ENCODE results near the gene MSH2.
"Not testable (repeated sequence)": the region's sequence is repeated elsewhere in the genome, so short reads cannot be mapped to it uniquely, and the experiment has no call there.

DNA sequence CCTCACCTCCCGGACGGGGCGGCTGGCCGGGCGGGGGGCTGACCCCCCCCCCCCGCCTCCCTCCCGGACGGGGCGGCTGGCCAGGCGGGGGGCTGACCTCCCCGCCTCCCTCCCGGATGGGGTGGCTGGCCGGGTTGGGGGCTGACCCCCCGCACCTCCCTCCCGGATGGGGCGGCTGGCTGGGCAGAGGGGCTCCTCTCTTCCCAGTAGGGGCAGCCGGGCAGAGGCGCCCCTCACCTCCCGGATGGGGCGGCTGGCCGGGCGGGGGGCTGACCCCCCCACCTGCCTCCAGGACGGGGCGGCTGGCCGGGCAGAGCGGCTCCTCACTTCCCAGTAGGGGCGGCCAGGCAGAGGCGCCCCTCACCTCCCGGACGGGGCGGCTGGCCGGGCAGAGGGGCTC, 30.1 kb downstream of the MSH2 start:
- TF ChIP-seq, protein P1, sequence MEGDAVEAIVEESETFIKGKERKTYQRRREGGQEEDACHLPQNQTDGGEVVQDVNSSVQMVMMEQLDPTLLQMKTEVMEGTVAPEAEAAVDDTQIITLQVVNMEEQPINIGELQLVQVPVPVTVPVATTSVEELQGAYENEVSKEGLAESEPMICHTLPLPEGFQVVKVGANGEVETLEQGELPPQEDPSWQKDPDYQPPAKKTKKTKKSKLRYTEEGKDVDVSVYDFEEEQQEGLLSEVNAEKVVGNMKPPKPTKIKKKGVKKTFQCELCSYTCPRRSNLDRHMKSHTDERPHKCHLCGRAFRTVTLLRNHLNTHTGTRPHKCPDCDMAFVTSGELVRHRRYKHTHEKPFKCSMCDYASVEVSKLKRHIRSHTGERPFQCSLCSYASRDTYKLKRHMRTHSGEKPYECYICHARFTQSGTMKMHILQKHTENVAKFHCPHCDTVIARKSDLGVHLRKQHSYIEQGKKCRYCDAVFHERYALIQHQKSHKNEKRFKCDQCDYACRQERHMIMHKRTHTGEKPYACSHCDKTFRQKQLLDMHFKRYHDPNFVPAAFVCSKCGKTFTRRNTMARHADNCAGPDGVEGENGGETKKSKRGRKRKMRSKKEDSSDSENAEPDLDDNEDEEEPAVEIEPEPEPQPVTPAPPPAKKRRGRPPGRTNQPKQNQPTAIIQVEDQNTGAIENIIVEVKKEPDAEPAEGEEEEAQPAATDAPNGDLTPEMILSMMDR (IDR thresholded peaks at IDR 0.05; ENCODE audit: extremely low read depth in 1 of 2, insufficient read depth in 1 of 2, low read depth in 1 of 2, low read length in 2 of 2) = not testable (repeated sequence)
- TF ChIP-seq POLR2A (IDR thresholded peaks at IDR 0.05; ENCODE audit: low read depth, low read length); EZH2 (IDR thresholded peaks at IDR 0.05; ENCODE audit: borderline replicate concordance, low read depth, low read length, severe bottlenecking); POLR2AphosphoS5 (IDR thresholded peaks at IDR 0.05; ENCODE audit: insufficient read depth, low read depth, low read length); MYC (IDR thresholded peaks at IDR 0.05; ENCODE audit: low read depth, low read length): not testable (repeated sequence)
